Tibial nerve (tissue), 4 donors: ENCODE results near the gene OR7E24.

ENCODE experiments used
- CTCF ChIP-seq, 5 experiments: fragments of 200-600 bp in 3 of 5; fragments of 450-650 bp in 2 of 5; sonication (generic) in 3 of 5; IDR thresholded peaks; one replicate each; pipeline ENCODE4 v1.5.1; 2016 to 2019; ENCODE audit warnings: antibody characterized with exemption in 5 of 5, mild to moderate bottlenecking in 3 of 5, moderate library complexity in 2 of 5
- EP300 ChIP-seq, 2 donors: sonication (generic); formaldehyde crosslinking; IDR thresholded peaks; one replicate each; pipeline ENCODE4 v1.6.1; 2017; ENCODE audit warnings: antibody characterized with exemption in 2 of 2, mild to moderate bottlenecking in 1 of 2
- POLR2A ChIP-seq, 2 donors: fragments of 450-650 bp; IDR thresholded peaks; one replicate each; pipeline ENCODE4 v1.6.1; 2017; ENCODE audit warnings: antibody characterized with exemption in 2 of 2, mild to moderate bottlenecking in 2 of 2, moderate library complexity in 2 of 2

- no peak for TF ChIP-seq POLR2A (IDR thresholded peaks at IDR 0.05)
- TF ChIP-seq CTCF (IDR thresholded peaks at IDR 0.05) = no peak
- TF ChIP-seq EP300 (IDR thresholded peaks at IDR 0.05) = no peak
These were observed 45.6 kb downstream of the OR7E24 start for GRCh38 chr19:9296336-9296735.
